Measurements from ENCODE around the gene NFATC1.

The NFATC1 gene

DNA sequence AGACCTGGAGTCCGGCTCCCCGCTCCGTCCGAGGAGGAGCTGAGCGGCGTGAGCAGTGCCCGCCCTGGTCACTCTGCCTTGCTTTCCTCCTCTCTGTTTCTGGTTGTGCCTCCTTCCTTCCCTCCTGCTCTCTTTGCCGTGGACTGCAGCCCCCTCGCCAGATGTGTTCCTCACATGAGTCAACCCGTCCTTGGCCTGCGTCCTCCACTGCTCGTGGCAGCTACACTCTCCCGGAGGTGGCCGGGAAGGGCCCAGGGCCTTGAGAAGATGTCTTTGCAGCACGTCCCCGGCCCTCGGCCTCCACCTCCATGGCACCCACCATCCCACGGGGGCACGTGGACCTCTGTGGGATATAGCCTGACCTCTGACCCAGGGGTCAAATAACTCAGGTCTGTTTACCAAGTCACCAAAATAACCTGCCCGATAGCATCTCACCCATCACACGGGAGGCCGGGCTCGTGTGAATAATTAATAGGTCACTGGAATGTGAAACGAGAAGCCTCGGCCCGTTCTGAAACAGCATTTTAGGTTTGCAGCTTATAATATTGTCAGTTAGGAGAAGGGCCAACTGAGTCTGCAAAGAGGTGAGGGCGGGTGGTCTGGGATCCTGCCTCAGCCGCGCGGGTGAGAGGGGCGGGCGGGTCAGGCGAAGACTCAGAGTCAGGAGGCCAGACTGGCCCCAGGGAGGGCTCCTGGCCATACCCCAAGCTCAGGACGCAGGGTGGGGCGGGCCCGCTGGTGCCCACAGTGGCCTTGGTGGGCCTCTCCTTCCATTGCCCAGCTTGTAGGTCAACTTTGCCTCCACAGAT lies 42.6 kb downstream of the NFATC1 start:
- H3K27ac ChIP-seq = no peak overlapping the region
- no peaks in the 10 kb centered on the region for H3K36me3 ChIP-seq (ENCODE audit: control insufficient read depth, insufficient read depth, low read length)
- TF ChIP-seq, protein P1, sequence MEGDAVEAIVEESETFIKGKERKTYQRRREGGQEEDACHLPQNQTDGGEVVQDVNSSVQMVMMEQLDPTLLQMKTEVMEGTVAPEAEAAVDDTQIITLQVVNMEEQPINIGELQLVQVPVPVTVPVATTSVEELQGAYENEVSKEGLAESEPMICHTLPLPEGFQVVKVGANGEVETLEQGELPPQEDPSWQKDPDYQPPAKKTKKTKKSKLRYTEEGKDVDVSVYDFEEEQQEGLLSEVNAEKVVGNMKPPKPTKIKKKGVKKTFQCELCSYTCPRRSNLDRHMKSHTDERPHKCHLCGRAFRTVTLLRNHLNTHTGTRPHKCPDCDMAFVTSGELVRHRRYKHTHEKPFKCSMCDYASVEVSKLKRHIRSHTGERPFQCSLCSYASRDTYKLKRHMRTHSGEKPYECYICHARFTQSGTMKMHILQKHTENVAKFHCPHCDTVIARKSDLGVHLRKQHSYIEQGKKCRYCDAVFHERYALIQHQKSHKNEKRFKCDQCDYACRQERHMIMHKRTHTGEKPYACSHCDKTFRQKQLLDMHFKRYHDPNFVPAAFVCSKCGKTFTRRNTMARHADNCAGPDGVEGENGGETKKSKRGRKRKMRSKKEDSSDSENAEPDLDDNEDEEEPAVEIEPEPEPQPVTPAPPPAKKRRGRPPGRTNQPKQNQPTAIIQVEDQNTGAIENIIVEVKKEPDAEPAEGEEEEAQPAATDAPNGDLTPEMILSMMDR (IDR thresholded peaks at IDR 0.05) = no peak
- no peaks in the 10 kb centered on the region for H3K79me2 ChIP-seq
- no peak overlapping the region for H3K4me2 ChIP-seq (ENCODE audit: low read length)
- H3K9me3 ChIP-seq (ENCODE audit: control insufficient read depth, low read length) = no peaks in the 10 kb centered on the region
- H3K9ac ChIP-seq = no peak overlapping the region
- H2AFZ ChIP-seq = no peak overlapping the region
- H3K4me1 ChIP-seq = no peaks in the 10 kb centered on the region
- no peaks in the 10 kb centered on the region for H3K27me3 ChIP-seq (ENCODE audit: control insufficient read depth, insufficient read depth, low read length)
- no peak overlapping the region for H3K4me3 ChIP-seq (ENCODE audit: low read depth, low read length)

DNA sequence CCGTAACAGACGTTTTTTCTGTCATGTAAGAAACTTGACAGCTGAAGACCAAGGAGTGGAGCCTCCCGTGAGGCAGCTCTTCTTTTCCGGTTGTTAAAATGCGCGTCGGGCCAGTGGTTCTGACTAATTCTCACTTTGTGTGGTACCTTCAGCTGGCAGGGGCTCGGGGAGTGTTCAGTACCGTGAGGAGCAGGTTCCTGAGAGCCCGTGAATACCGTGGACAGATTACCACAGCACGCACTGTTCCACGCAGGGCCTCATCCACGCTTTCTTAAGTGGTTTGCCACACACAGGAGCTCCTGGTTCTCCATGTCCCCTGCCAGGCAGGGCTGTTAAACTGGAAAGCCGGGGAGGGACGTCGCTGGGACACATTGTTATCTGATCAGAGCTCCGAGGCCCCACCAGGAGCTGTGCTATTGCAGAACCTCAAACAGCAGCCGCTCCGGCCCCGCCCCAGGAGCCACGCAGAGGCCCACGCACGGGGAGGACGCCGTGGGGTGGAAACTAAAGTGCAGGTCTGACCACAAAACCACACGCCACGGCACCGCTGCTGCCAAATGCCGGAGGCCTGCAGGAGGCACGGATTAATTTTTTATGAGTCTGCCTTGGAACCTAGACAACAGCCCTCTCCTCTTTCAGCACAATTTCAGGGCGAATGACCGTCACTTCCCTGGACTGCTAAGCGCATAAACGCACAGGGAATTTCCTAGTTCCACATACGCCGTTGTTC lies 43.3 kb downstream of the NFATC1 start:
- no peaks in the 10 kb centered on the region for H3K9me3 ChIP-seq (ENCODE audit: control insufficient read depth, low read length)
- no peaks in the 10 kb centered on the region for H3K79me2 ChIP-seq
- H3K4me3 ChIP-seq (ENCODE audit: low read depth, low read length) = no peak overlapping the region
- no peak overlapping the region for H3K9ac ChIP-seq
- TF ChIP-seq, protein P1 (IDR thresholded peaks at IDR 0.05) = no peak
- no peak overlapping the region for H2AFZ ChIP-seq
- no peaks in the 10 kb centered on the region for H3K27me3 ChIP-seq (ENCODE audit: control insufficient read depth, insufficient read depth, low read length)
- no peaks in the 10 kb centered on the region for H3K36me3 ChIP-seq (ENCODE audit: control insufficient read depth, insufficient read depth, low read length)
- H3K4me1 ChIP-seq = no peaks in the 10 kb centered on the region
- H3K27ac ChIP-seq = no peak overlapping the region
- no peak overlapping the region for H3K4me2 ChIP-seq (ENCODE audit: low read length)

GRCh38 chr18:79439628-79440023 lies 43.9 kb downstream of the NFATC1 start:
- Histone ChIP-seq H3K36me3 (ENCODE audit: control insufficient read depth, insufficient read depth, low read length) (no peaks in the 10 kb centered on the region), H3K4me1 (no peaks in the 10 kb centered on the region), H3K4me3 (ENCODE audit: low read depth, low read length) (no peak overlapping the region), H3K4me2 (ENCODE audit: low read length) (no peak overlapping the region), H3K9ac (no peak overlapping the region), H3K27ac (no peak overlapping the region), H2AFZ (no peak overlapping the region), H3K27me3 (ENCODE audit: control insufficient read depth, insufficient read depth, low read length) (no peaks in the 10 kb centered on the region), H3K79me2 (no peaks in the 10 kb centered on the region), H3K9me3 (ENCODE audit: control insufficient read depth, low read length) (no peaks in the 10 kb centered on the region)
- TF ChIP-seq, protein P1 (IDR thresholded peaks at IDR 0.05) = no peak

GRCh38 chr18:79440316-79441110 lies 44.8 kb downstream of the NFATC1 start:
- Histone ChIP-seq H3K36me3 (ENCODE audit: control insufficient read depth, insufficient read depth, low read length) (no peaks in the 10 kb centered on the region), H3K27ac (no peak overlapping the region), H3K4me1 (no peaks in the 10 kb centered on the region), H3K27me3 (ENCODE audit: control insufficient read depth, insufficient read depth, low read length) (no peaks in the 10 kb centered on the region), H3K79me2 (no peaks in the 10 kb centered on the region), H3K9ac (no peak overlapping the region), H3K9me3 (ENCODE audit: control insufficient read depth, low read length) (no peaks in the 10 kb centered on the region), H3K4me3 (ENCODE audit: low read depth, low read length) (no peak overlapping the region), H3K4me2 (ENCODE audit: low read length) (no peak overlapping the region), H2AFZ (no peak overlapping the region)
- TF ChIP-seq, protein P1 (IDR thresholded peaks at IDR 0.05) = no peak

Measured in parathyroid adenoma (tissue), 2 donors.